Glutamatergic neuron (in vitro differentiated cells): ENCODE measurements around the gene CSTPP1. TPM values are rescaled to one million over a fixed set of nuclear protein-coding genes. Genes with fewer than 3 reads are reported as not detected.
A peak's percentile ranks its signal among the peaks of the same experiment; 100 is the strongest.

Experiments
- DNase-seq: peaks from one replicate; pipeline ENCODE4 v3.0.0; 2022
- H3K27ac Mint-ChIP-seq: one replicate; pipeline ENCODE4 v1.8.0; 2020; ENCODE audit warnings: mild to moderate bottlenecking, mixed read lengths, inconsistent platforms; ENCODE audit not compliant: unreplicated experiment
- H3K27me3 Mint-ChIP-seq: one replicate; pipeline ENCODE4 v1.8.0; 2020; ENCODE audit warnings: mild to moderate bottlenecking, moderate library complexity, mixed read lengths, inconsistent platforms; ENCODE audit not compliant: unreplicated experiment
- H3K36me3 Mint-ChIP-seq: one replicate; pipeline ENCODE4 v1.8.0; 2020; ENCODE audit warnings: mild to moderate bottlenecking, mixed read lengths, inconsistent platforms; ENCODE audit not compliant: unreplicated experiment
- H3K4me1 Mint-ChIP-seq: one replicate; pipeline ENCODE4 v1.8.0; 2020; ENCODE audit warnings: mild to moderate bottlenecking, low read depth, mixed read lengths, inconsistent platforms; ENCODE audit not compliant: unreplicated experiment
- H3K4me3 Mint-ChIP-seq: one replicate; pipeline ENCODE4 v1.8.0; 2020; ENCODE audit warnings: mild to moderate bottlenecking, mixed read lengths, inconsistent platforms; ENCODE audit not compliant: unreplicated experiment
- H3K9me3 Mint-ChIP-seq: one replicate; pipeline ENCODE4 v1.8.0; 2020; ENCODE audit warnings: mild to moderate bottlenecking, moderate library complexity, mixed read lengths, inconsistent platforms; ENCODE audit not compliant: unreplicated experiment
- CTCF ChIP-seq: fragments of 200-600 bp; sonication (generic); IDR thresholded peaks from one replicate; pipeline ENCODE4 v1.5.0; 2021; ENCODE audit not compliant: partially characterized antibody, unreplicated experiment
- total RNA-seq: library from RNA; stranded (reverse); fragmentation: NEBNext Ultra II Directional; extraction: Animal tissue kit (Norgen Biotek cat#: 25700); gene quantifications from one replicate; pipeline ENCODE4 v1.2.1, GENCODE V29; 2021; ENCODE audit not compliant: unreplicated experiment

Gene CSTPP1
- total RNA-seq, 1 donor from 2014 or later = 35.5 TPM

GRCh38 chr11:46906609-46907041 lies 29.9 kb upstream of the CSTPP1 start:
- no peak overlapping the region for H3K4me3 Mint-ChIP-seq
- TF ChIP-seq CTCF = no peak
- H3K27ac Mint-ChIP-seq = no peak overlapping the region
- H3K27me3 Mint-ChIP-seq = peaks cover 5% of the 10 kb centered on the region
- no peak for DNase-seq
- H3K36me3 Mint-ChIP-seq = no peaks in the 10 kb centered on the region
- peaks cover 3% of the 10 kb centered on the region for H3K4me1 Mint-ChIP-seq
- no peaks in the 10 kb centered on the region for H3K9me3 Mint-ChIP-seq

GRCh38 chr11:46907606-46908005 lies 29.0 kb upstream of the CSTPP1 start:
- H3K9me3 Mint-ChIP-seq = no peaks in the 10 kb centered on the region
- H3K27ac Mint-ChIP-seq = no peak overlapping the region
- TF ChIP-seq CTCF = no peak
- H3K4me3 Mint-ChIP-seq = no peak overlapping the region
- H3K36me3 Mint-ChIP-seq = no peaks in the 10 kb centered on the region
- H3K27me3 Mint-ChIP-seq = peaks cover 5% of the 10 kb centered on the region
- DNase-seq = no peak
- peaks cover 8% of the 10 kb centered on the region for H3K4me1 Mint-ChIP-seq

GRCh38 chr11:46912526-46913150 lies 23.9 kb upstream of the CSTPP1 start:
- Mint-ChIP-seq H3K4me1 (peaks cover 19% of the 10 kb centered on the region), H3K27ac (peak overlapping the region; percentile 94), H3K9me3 (peaks cover 1% of the 10 kb centered on the region), H3K27me3 (peaks cover 10% of the 10 kb centered on the region), H3K4me3 (peak overlapping the region; percentile 90), H3K36me3 (no peaks in the 10 kb centered on the region)
- no peak for TF ChIP-seq CTCF
- DNase-seq = peak; percentile 69

GRCh38 chr11:46913484-46913883 lies 23.1 kb upstream of the CSTPP1 start:
- no peak for DNase-seq
- peak overlapping the region; percentile 94 for H3K27ac Mint-ChIP-seq
- peak overlapping the region; percentile 90 for H3K4me3 Mint-ChIP-seq
- peaks cover 10% of the 10 kb centered on the region for H3K27me3 Mint-ChIP-seq
- peaks cover 19% of the 10 kb centered on the region for H3K4me1 Mint-ChIP-seq
- TF ChIP-seq CTCF = no peak
- no peaks in the 10 kb centered on the region for H3K36me3 Mint-ChIP-seq
- peaks cover 3% of the 10 kb centered on the region for H3K9me3 Mint-ChIP-seq

- Mint-ChIP-seq H3K36me3 (peaks cover 3% of the 10 kb centered on the region), H3K4me3 (peak overlapping the region; percentile 65), H3K9me3 (peaks cover 4% of the 10 kb centered on the region), H3K27ac (no peak overlapping the region), H3K27me3 (peaks cover 13% of the 10 kb centered on the region), H3K4me1 (peaks cover 24% of the 10 kb centered on the region)
- DNase-seq = no peak
- TF ChIP-seq CTCF = no peak
Observed at GRCh38 chr11:46914363-46914762, 22.2 kb upstream of the CSTPP1 start.
